GM21526 (cell line): ENCODE results near the gene CEP63.

ENCODE experiments used
- ATAC-seq: cut with Tn5 transposase; IDR thresholded peaks from one replicate; pipeline ENCODE4 v1.9.1; 2021; ENCODE audit warnings: moderate library complexity; ENCODE audit not compliant: unreplicated experiment, low FRiP score

CEP63 gene

GRCh38 chr3:134485718-134486576 is at the start of gene CEP63, which contains the start of gene ANAPC13:
Gene CEP63, plus strand, starts transcription at chr3:134486057. Its CDS starts 9,264 bp downstream, at chr3:134495321.
Gene ANAPC13, minus strand, starts transcription at chr3:134485985. Its CDS starts 3,081 bp downstream, at chr3:134482904.
- ATAC-seq: peak; percentile 68

GRCh38 chr3:134437211-134437752 is 48.6 kb upstream of the CEP63 start:
- no peak for ATAC-seq

- ATAC-seq: no peak
These were observed 44.5 kb upstream of the CEP63 start for GRCh38 chr3:134441321-134441720.

GRCh38 chr3:134441821-134442220 is 44.0 kb upstream of the CEP63 start:
- ATAC-seq: no peak

GRCh38 chr3:134445095-134445494 is 40.8 kb upstream of the CEP63 start:
- no peak for ATAC-seq

GRCh38 chr3:134445636-134446035 is 40.2 kb upstream of the CEP63 start:
- no peak for ATAC-seq

- no peak for ATAC-seq
These were observed 39.1 kb upstream of the CEP63 start for GRCh38 chr3:134446800-134447199.

GRCh38 chr3:134447351-134447750 is 38.5 kb upstream of the CEP63 start:
- no peak for ATAC-seq

GRCh38 chr3:134448664-134449063 is 37.2 kb upstream of the CEP63 start:
- no peak for ATAC-seq

GRCh38 chr3:134449277-134449676 is 36.6 kb upstream of the CEP63 start:
- no peak for ATAC-seq

GRCh38 chr3:134449951-134450350 is 35.9 kb upstream of the CEP63 start:
- ATAC-seq: no peak

GRCh38 chr3:134453631-134454030 is 32.2 kb upstream of the CEP63 start:
- ATAC-seq: no peak

GRCh38 chr3:134457376-134458074 is 28.3 kb upstream of the CEP63 start:
- no peak for ATAC-seq

GRCh38 chr3:134458406-134458945 is 27.4 kb upstream of the CEP63 start:
- ATAC-seq: no peak

- ATAC-seq: no peak
These were observed 26.3 kb upstream of the CEP63 start for GRCh38 chr3:134459562-134459961.

- no peak for ATAC-seq
These were observed 24.9 kb upstream of the CEP63 start for GRCh38 chr3:134460965-134461364.

GRCh38 chr3:134462331-134462941 is 23.4 kb upstream of the CEP63 start:
- no peak for ATAC-seq

- no peak for ATAC-seq
These were observed 22.2 kb upstream of the CEP63 start for GRCh38 chr3:134463676-134464063.

GRCh38 chr3:134464064-134464688 is 21.7 kb upstream of the CEP63 start:
- no peak for ATAC-seq

GRCh38 chr3:134464689-134465365 is 21.0 kb upstream of the CEP63 start:
- ATAC-seq: no peak
